Measurements from ENCODE around the gene PRSS21.

DNA sequence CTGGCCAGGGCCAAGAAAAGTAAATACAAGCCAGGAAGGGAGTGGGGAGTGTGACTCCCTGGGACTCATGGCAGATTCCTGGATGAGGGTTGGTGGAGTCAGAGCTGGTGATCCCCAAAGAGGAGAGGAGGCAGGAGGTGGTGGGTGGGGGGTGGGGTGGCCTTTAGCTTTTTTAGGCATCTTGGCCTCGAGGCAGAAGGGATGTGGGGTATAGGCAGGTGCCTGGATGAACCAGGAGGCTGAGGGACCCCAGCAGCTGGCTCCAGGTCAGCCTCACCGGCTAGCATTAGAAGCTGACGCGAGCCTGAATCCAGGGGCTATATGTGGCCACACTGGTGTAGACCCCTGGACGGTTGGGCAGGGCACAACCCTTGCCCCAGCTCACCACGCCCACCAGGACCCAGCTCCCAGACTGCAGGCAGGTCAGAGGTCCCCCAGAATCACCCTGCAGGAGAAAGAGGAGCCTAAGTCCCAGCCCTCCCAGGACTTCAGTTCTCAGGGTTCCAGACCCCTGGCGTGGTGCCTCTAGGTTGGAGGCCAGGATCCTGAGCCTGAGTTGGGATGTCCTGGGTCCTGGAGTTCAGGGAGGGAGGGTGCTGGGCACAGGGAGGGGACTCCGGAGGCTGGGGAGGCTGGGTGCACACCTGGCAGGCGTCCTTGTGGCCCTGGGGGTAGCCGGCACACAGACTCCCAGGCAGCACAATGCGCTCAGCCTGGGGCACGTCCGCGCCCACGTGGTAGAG is 32.5 kb upstream of the PRSS21 start:
- TF ChIP-seq, protein P1, sequence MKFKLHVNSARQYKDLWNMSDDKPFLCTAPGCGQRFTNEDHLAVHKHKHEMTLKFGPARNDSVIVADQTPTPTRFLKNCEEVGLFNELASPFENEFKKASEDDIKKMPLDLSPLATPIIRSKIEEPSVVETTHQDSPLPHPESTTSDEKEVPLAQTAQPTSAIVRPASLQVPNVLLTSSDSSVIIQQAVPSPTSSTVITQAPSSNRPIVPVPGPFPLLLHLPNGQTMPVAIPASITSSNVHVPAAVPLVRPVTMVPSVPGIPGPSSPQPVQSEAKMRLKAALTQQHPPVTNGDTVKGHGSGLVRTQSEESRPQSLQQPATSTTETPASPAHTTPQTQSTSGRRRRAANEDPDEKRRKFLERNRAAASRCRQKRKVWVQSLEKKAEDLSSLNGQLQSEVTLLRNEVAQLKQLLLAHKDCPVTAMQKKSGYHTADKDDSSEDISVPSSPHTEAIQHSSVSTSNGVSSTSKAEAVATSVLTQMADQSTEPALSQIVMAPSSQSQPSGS (CRISPR knock-in tag; IDR thresholded peaks at IDR 0.05; ENCODE audit: borderline replicate concordance, low read depth): no peak
- no peak for TF ChIP-seq CTCF (IDR thresholded peaks at IDR 0.05)
- TF ChIP-seq NR3C1 (CRISPR knock-in tag; conservative IDR thresholded peaks at IDR 0.05; ENCODE audit: low read depth): no peak
- no peak for TF ChIP-seq NFYB (CRISPR knock-in tag; conservative IDR thresholded peaks at IDR 0.05; ENCODE audit: low read depth)
- no peak for TF ChIP-seq ETV6 (CRISPR knock-in tag; IDR thresholded peaks at IDR 0.05)
- TF ChIP-seq MAX (CRISPR knock-in tag; IDR thresholded peaks at IDR 0.05): no peak
- TF ChIP-seq MLX (CRISPR knock-in tag; IDR thresholded peaks at IDR 0.05): no peak
- TF ChIP-seq, protein P2, sequence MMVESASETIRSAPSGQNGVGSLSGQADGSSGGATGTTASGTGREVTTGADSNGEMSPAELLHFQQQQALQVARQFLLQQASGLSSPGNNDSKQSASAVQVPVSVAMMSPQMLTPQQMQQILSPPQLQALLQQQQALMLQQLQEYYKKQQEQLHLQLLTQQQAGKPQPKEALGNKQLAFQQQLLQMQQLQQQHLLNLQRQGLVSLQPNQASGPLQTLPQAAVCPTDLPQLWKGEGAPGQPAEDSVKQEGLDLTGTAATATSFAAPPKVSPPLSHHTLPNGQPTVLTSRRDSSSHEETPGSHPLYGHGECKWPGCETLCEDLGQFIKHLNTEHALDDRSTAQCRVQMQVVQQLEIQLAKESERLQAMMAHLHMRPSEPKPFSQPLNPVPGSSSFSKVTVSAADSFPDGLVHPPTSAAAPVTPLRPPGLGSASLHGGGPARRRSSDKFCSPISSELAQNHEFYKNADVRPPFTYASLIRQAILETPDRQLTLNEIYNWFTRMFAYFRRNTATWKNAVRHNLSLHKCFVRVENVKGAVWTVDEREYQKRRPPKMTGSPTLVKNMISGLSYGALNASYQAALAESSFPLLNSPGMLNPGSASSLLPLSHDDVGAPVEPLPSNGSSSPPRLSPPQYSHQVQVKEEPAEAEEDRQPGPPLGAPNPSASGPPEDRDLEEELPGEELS (CRISPR knock-in tag; IDR thresholded peaks at IDR 0.05): no peak
- no peak for TF ChIP-seq CBFB (CRISPR knock-in tag; IDR thresholded peaks at IDR 0.05; ENCODE audit: low read depth)
- no peak for TF ChIP-seq PREB (CRISPR knock-in tag; IDR thresholded peaks at IDR 0.05; ENCODE audit: borderline replicate concordance)
- no peak for TF ChIP-seq NR1H2 (CRISPR knock-in tag; IDR thresholded peaks at IDR 0.05)

All from WTC11 (cell line).